Measurements from ENCODE around the gene ARPC2. TPM values are rescaled to one million over a fixed set of nuclear protein-coding genes. Genes with fewer than 3 reads are reported as not detected.
A peak's percentile ranks its signal among the peaks of the same experiment; 100 is the strongest.

Gene ARPC2
- total RNA-seq, result 100 to 1,000 TPM; 824 to 880 (median 830) TPM
- total RNA-seq (2013), result 743 TPM

DNA sequence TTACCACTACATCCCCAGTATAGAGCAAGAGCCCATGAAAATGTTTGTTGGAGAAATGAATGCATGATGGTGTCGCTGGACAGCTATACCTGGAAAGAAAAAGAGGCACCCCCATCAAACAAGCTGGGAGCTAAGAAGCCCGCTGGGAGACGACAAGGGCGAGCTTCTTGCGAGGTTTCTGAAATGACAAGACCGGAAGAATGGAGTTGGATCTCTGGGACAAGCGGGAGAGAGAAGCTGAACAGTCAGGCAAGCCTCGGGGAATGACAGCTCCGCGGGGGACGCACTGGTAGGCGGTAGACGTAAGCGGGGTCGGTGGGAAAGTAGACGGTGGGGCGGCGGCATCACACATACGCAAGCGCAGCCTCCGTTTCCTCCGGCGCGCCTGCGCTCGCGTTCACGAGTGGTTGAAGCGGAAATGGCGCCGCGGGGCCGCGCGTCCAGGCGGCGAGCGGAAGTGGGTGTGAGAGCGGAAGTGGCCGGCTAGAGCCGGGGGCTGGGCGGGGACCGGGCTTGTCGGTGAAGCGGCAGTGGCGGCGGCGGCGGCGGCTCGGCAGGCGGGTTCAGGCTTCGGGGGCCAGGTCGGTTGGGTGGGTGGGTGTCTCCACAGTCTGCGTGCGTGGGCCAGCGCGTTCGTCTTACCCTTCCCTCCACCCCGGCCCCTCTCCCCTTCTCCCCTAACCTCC lies at the start of gene ARPC2:
ARPC2 (plus strand) TSS at position 516 of the 686 bp plus-strand sequence. CDS start 282 bp downstream, outside the sequence.
- ATAC-seq, result peak; percentile 81 to 92 (median 87)
- Histone ChIP-seq H3K9me3 (ENCODE audit: control insufficient read depth, insufficient read depth, low read length) (no peaks in the 10 kb centered on the region), H3K27ac (ENCODE audit: low read length) (peak within 1 kb of the TSS; percentile 100), H3K4me3 (ENCODE audit: low read length) (peak within 1 kb of the TSS; percentile 100), H3K27me3 (ENCODE audit: control insufficient read depth, insufficient read depth, low read length) (no peaks in the 10 kb centered on the region), H3K4me1 (ENCODE audit: control insufficient read depth, insufficient read depth, low read length) (peaks cover 31% of the 10 kb centered on the region), H3K36me3 (ENCODE audit: control insufficient read depth, insufficient read depth, low read length) (peaks cover 9% of the 10 kb centered on the region)
- Mint-ChIP-seq H3K4me1 (peaks cover 46 to 48% of the 10 kb centered on the region in 2 donors), H3K9me3 (no peaks in the 10 kb centered on the region), H3K36me3 (peaks cover 11% of the 10 kb centered on the region), H3K27ac (peak within 1 kb of the TSS; percentile 98 to 99), H3K27me3 (ENCODE audit: low read depth in 2 of 2) (no peaks in the 10 kb centered on the region), H3K4me3 (peak within 1 kb of the TSS; percentile 96)
- TF ChIP-seq, protein P1, sequence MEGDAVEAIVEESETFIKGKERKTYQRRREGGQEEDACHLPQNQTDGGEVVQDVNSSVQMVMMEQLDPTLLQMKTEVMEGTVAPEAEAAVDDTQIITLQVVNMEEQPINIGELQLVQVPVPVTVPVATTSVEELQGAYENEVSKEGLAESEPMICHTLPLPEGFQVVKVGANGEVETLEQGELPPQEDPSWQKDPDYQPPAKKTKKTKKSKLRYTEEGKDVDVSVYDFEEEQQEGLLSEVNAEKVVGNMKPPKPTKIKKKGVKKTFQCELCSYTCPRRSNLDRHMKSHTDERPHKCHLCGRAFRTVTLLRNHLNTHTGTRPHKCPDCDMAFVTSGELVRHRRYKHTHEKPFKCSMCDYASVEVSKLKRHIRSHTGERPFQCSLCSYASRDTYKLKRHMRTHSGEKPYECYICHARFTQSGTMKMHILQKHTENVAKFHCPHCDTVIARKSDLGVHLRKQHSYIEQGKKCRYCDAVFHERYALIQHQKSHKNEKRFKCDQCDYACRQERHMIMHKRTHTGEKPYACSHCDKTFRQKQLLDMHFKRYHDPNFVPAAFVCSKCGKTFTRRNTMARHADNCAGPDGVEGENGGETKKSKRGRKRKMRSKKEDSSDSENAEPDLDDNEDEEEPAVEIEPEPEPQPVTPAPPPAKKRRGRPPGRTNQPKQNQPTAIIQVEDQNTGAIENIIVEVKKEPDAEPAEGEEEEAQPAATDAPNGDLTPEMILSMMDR (IDR thresholded peaks at IDR 0.05), result no peak
- intact Hi-C loops (cut with micrococcal nuclease), result loop anchor here (1.0 to 5.0 kb wide), 5 partner anchors 12 to 680 kb away; partner anchors contain the start of genes AAMP, CTDSP1, CXCR2 and PNKD
- WGBS (ENCODE audit: insufficient coverage), result under 1% methylated on average over 51 of the region's 60 CpGs
- DNase-seq, result peak; percentile 97 to 98

DNA sequence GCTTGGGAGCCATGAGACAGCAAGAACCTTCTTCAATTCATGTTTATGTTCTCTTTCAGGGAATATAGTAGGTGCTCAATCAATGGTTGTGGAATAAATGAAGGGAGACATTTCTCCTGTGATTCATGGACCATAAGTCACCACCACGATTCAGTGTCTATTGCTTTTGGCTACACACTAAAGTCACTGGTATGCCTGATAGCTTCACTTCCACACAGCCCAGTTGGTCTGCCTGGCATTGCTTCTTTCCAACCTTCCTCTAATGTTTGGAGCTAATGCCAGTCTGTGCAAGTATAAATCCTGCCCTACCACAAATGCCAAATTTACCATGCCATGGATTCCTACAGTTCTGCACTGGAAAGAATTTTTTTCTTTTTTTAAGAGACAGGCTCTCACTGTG lies 49.0 kb upstream of the ARPC2 start:
- intact Hi-C loops (cut with micrococcal nuclease), result no loop called here
- Histone ChIP-seq H3K4me1 (ENCODE audit: control insufficient read depth, insufficient read depth, low read length) (peaks cover 52% of the 10 kb centered on the region), H3K27me3 (ENCODE audit: control insufficient read depth, insufficient read depth, low read length) (no peaks in the 10 kb centered on the region), H3K27ac (ENCODE audit: low read length) (no peak overlapping the region), H3K36me3 (ENCODE audit: control insufficient read depth, insufficient read depth, low read length) (peaks cover 8% of the 10 kb centered on the region), H3K4me3 (ENCODE audit: low read length) (no peak overlapping the region), H3K9me3 (ENCODE audit: control insufficient read depth, insufficient read depth, low read length) (no peaks in the 10 kb centered on the region)
- TF ChIP-seq, protein P1 (IDR thresholded peaks at IDR 0.05), result no peak
- WGBS (ENCODE audit: insufficient coverage), result 79% methylated on average over 1 of the region's 1 CpG
- Mint-ChIP-seq H3K27ac (peak overlapping the region; percentile 89 to 92), H3K4me1 (peaks cover 63 to 68% of the 10 kb centered on the region in 2 donors), H3K9me3 (no peaks in the 10 kb centered on the region), H3K36me3 (peaks cover 11% of the 10 kb centered on the region), H3K27me3 (ENCODE audit: low read depth in 2 of 2) (peaks cover 0 to 2% of the 10 kb centered on the region in 2 donors), H3K4me3 (peak overlapping the region; percentile 94)
- ATAC-seq (no peak), DNase-seq (no peak)

DNA sequence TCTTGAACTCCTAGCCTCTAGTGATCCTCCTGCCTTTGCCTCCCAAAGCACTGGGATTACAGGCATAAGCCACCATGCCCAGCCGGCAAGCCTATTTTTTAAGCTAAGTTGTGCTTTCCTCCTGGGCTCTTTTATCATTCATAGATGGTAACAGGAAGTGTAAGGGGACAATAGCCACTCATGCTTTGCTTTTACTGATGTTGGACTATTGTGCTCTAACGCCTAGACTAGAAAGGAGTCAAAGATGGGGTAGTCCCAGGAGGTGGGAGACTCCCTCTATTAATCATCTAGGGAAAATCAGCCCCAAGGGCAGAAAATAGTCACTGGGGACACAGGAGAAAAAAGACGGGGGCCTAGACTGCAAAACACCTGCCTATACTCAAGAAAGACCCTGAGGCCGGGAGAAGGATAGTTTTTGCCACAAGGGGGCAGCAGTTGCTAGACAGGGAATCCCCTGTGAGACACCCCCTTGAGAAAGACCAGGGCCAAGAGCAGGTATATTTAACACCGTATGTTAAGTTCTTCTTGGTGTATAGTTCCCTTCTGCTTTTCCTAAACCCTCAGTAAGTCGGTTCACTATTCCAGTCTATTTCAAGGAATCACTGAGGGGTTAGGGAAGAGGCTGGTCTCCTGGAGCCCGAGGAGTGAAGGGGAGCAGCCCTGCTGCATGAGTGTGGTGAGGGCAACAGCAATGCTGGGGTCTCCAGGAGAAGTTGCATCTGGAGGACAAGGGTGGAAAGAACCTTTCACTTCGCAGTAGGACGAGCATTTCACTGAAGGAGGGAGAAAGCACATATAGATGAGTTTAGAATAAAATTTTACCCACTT lies 48.1 kb upstream of the ARPC2 start:
- H3K36me3 Mint-ChIP-seq, result peaks cover 9% of the 10 kb centered on the region
- Histone ChIP-seq H3K4me1 (ENCODE audit: control insufficient read depth, insufficient read depth, low read length) (peaks cover 47% of the 10 kb centered on the region), H3K27me3 (ENCODE audit: control insufficient read depth, insufficient read depth, low read length) (no peaks in the 10 kb centered on the region), H3K27ac (ENCODE audit: low read length) (no peak overlapping the region), H3K4me3 (ENCODE audit: low read length) (no peak overlapping the region), H3K36me3 (ENCODE audit: control insufficient read depth, insufficient read depth, low read length) (peaks cover 6% of the 10 kb centered on the region), H3K9me3 (ENCODE audit: control insufficient read depth, insufficient read depth, low read length) (no peaks in the 10 kb centered on the region)
- WGBS (ENCODE audit: insufficient coverage), result 48% methylated on average over 7 of the region's 9 CpGs
- no peaks in the 10 kb centered on the region for H3K9me3 Mint-ChIP-seq
- ATAC-seq (peak; percentile 71 to 76 (median 76)), DNase-seq (peak; percentile 62 to 85)
- peak overlapping the region; percentile 89 to 92 for H3K27ac Mint-ChIP-seq
- intact Hi-C loops (cut with micrococcal nuclease), result loop anchor here (1.0 kb wide), 1 partner anchor 88 kb away; no protein-coding TSS in a partner anchor
- peak overlapping the region; percentile 35 for H3K4me3 Mint-ChIP-seq
- H3K27me3 Mint-ChIP-seq (ENCODE audit: low read depth in 2 of 2), result peaks cover 0 to 2% of the 10 kb centered on the region in 2 donors
- peaks cover 55 to 59% of the 10 kb centered on the region in 2 donors for H3K4me1 Mint-ChIP-seq
- TF ChIP-seq, protein P1 (IDR thresholded peaks at IDR 0.05), result peak; percentile 71
